Left forelimb (tissue), 1 donor: ENCODE measurements around the gene GSTT4.
"Not testable (repeated sequence)": the region's sequence is repeated elsewhere in the genome, so short reads cannot be mapped to it uniquely, and the experiment has no call there.

Experiments used
- DNase-seq: peaks from one replicate; pipeline ENCODE4 v3.0.0-alpha.2; 2018; ENCODE audit warnings: low spot score

The GSTT4 gene

DNA sequence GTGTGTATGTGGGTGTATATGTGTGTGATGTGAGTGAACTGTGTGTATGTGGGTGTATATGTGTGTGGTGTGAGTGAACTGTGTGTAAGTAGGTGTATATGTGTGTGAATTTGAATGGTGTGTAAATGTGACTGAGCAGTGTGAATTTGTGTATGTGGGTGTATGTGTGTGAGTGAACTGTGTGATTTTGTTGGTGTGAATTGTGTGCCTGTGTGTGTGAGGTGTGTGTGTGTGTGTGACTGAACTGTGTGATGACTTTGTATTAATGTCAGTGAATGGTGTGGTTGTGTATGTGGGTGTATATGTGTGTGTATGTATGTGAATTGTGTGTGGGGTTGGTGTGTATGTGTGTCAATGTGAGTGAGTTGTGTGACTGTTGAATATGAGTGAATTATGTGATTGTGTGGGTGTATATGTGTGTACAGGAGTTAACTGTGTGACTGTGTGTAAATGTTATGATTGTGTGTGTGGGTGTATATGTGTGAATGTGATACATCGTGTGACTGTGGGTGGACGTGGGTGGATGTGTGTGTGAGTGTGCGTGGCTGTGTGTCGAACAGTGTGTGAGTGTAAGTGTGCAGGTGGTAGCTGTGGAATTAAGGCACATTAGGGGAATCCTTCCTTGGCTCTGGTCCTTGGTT is 18.6 kb downstream of the GSTT4 start:
- DNase-seq: not testable (repeated sequence)

DNA sequence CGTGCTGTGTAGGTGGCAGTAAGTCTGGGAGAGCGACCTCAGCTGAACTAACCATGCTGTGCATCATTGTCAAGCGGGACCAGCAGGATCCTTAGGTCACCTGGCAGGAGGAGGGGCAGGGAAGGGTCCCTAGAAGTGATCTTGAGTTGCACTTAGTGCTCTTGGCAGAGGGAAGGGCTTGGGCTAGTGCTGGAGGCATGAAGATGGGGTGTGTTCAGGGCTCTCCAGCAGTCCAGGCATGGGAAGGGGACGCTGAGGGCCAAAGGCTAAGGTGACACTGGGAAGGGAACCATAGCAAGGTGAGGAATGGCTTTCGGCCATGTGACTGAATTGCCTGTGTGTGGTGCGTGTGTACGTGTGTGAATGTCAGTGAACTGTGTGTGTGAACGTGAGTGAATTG is 19.2 kb downstream of the GSTT4 start:
- not testable (repeated sequence) for DNase-seq

DNA sequence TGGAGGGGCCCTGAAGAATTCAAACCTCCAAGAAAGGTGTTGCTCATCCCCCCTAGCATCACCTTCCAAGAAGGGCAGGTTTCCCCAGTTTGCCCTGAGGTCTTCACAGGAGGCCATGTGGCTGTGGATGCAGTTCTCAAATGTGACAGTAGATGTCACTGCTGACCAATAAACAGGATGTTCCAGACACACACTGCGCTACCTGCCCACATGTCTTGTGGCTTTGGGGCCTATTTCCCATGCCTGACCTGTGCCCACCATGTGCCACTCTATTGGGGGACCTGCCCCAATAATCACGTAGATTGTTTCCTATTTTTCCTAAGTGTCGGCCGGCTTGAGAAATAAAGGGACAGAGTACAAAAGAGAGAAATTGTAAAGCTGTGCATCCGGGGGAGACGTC is 20.8 kb downstream of the GSTT4 start:
- DNase-seq: no peak

DNA sequence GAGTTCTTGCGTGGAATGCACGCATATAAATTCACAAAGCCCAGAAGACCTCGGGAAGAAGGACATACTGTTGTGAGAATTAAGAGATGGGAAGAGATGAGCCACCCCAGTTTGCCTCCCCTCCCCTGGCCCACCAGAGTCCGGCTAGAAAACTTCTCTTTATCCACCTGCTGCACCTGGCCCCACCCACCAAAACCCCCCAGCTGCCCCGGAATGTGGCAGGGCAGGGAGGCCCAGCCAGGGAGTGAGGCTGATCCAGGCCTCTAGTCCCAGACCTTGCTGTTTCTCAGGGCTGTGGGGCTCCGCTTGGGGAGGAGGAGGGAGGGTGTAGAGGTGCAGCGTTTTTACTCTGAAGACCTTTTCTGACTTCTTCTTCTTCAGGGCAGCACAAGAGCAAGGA is 24.7 kb downstream of the GSTT4 start:
- not testable (repeated sequence) for DNase-seq

DNA sequence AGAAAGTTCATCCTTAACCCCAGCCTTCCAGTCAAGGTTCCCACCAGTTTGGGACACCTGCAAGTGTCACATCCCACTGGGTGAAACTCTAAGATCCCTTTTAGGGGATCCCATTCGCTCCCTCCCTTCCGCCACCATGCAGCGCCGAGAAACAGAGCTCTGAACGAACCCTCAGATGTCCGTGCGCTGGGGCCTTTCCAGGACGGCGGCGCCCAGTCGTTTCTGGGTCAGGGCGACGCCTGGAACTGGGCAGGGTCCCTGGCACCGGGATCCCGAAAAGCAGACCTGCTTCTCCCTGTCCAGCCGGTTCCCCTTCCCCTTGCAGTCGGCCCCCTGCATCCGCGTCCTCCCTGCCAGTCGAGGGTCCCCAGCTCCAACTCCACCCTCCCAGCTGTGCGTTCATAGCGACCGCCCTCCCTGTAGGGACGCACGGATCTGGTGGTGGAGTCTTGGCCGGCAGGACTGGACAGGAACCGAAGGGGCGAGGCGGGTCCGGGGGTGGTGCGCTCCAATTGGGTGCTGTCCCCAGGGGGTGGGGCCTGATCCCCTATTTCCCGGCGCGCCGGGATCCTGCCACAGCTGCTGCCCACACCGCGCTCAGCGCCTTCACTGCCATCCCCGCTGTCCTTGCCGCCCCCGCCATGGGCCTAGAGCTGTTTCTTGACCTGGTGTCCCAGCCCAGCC is 25.6 kb downstream of the GSTT4 start, which contains the start of gene GSTT2:
Gene GSTT2, plus strand, starts transcription at position 578 of the 684 bp plus-strand sequence.
- DNase-seq: not testable (repeated sequence)

DNA sequence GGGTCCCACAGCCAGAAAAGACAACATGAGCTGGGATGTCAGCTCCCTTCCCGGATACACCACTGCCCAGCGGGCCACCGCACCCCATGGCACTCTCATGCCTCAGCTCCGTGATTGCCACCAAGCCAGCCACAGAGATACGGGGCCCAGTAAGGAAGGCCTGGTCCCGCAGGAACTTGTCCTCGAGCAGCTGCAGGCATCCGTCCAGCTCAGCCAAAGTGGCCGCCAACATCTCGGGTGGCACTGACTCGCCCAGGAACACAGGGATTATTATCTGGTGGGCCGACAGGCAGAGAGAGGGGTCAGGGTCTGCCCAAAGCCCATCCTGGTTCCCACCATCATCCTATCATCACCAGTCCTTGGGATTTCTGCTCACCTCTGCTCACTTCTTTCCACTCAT is 27.9 kb downstream of the GSTT4 start:
- not testable (repeated sequence) for DNase-seq

DNA sequence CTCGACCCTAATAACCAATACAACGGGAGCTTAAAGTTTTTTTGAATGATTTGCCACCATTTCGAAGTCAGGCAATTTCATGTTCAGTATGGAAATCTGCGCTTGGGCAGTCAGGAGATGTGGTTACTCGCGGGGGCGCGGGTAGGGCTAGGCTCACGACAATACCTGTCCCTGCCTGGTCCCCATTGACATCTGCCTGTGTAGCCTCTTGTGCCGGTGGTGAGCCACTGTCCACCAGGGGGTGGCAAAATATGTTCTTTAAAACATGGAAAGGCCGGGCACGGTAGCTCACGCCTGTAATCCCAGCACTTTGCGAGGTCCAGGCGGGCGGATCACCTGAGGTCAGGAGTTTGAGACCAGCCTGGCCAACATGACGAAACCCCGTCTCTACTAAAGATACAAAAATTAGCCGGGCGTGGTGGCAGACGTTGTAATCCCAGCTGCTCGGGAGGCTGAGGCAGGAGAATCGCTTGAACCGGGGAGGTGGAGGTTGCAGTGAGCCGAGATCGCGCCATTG is 30.4 kb downstream of the GSTT4 start:
- not testable (repeated sequence) for DNase-seq

DNA sequence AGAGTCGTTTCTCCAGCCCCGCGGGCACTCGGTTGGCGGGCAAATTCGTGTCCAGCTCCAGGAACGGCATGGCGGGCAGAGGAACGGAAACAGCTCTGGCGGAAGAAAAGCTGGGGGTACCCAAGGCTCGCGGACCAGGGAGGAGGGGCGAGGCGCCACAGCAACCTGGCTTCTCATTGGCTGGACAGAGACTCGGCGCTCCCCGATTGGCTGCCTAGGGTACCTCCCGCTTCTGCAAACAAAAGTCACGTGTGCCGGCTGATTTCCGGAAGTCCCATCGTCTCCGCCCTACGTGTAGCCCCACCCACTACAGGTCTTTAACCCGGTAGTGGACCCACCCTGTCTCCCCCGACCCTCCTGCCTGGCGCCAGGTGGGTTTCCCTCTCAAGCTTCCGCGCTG is 30.9 kb downstream of the GSTT4 start, which contains the start of gene DDT:
Gene DDT, minus strand, starts transcription at position 97 of the 400 bp plus-strand sequence. Its CDS starts 27 bp downstream, at position 70.
- not testable (repeated sequence) for DNase-seq

DNA sequence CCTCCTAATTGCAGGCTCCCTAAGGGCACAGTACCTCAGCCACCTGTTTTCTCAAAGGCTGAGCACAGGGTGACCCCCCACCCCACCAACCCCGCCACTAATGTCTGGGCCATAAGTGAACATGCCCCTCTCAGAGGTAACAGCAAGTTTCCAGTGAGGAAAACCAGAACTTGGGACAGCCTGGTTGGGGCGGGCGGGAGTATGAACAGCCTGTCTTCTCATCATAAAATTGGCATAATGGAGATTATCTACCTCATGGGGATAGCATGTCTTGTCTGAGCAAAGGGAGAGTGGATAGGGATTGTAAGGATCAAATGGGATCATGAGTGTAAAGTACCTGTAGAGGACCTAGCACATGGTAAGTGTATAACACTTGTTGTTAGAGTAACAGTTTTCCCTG is 33.3 kb downstream of the GSTT4 start:
- DNase-seq: not testable (repeated sequence)

DNA sequence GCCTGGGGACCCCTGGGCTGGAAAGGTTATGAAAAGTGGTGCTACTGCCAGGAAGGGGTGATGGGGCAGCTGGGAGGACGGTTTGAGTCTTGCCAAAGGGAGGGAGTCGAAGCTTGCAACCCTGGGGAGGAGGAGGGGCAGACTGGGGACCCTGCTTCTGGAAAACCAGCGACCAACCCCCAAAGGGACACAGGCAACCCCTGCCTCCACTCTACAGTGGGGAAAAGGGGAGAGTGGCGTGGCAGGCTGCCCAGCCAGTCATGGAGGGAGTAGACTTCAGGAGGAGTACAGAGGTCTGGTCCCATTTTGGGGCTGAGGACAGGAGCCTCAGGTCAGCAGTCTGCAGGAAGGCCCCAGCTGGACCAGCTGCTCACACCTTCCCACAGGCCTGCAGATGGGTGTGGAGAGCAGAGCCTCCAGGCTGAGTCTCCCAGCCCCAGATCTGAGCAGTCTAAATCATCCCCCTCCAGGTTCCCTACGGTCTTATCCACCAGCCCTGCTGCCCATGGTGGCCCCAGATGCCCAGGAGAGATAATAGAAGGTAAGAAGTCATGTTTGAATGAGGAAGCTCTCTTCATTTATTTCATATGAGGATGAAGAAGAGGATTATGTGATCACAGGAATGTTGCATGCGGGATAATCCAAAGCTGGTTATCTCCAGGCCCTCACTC is 34.3 kb downstream of the GSTT4 start:
- no peak for DNase-seq

DNA sequence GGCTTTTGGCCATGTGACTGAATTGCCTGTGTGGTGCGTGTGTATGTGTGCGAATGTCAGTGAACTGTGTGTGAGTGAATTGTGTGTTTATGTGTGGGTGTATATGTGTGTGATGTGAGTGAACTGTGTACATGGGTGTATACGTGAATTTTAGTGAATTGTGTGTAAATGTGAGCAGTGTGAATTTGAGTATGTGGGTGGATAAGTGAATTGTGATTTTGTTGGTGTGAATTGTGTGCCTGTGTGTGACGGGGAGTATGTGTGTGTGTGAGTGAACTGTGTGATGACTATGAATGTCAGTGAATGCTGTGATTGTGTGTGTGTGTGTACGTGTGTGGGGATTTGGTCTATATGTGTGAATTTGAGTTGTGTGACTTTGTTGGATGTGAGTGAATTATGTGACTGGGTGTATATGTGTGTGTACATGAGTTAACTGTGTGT is 35.0 kb downstream of the GSTT4 start:
- DNase-seq: no peak

DNA sequence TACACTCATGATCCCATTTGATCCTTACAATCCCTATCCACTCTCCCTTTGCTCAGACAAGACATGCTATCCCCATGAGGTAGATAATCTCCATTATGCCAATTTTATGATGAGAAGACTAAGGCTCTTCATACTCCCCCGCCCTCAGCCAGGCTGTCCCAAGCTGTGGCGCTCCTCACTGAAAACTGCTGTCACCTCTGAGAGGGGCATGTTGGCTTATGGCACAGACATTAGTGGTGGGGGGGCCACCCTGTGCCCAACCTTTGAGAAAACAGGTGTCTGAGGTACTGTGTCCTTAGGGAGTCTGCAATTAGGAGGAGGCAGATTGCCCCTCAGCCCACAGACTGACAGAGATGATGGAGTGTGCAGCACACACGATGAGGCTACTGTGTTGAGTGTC is 36.2 kb downstream of the GSTT4 start:
- no peak for DNase-seq

DNA sequence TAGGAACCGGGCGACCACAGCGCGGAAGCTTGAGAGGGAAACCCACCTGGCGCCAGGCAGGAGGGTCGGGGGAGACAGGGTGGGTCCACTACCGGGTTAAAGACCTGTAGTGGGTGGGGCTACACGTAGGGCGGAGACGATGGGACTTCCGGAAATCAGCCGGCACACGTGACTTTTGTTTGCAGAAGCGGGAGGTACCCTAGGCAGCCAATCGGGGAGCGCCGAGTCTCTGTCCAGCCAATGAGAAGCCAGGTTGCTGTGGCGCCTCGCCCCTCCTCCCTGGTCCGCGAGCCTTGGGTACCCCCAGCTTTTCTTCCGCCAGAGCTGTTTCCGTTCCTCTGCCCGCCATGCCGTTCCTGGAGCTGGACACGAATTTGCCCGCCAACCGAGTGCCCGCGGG is 38.7 kb downstream of the GSTT4 start, which contains the start of gene DDTL:
Gene DDTL, plus strand, starts transcription at position 321 of the 400 bp plus-strand sequence. Its CDS starts 27 bp downstream, at position 348.
- DNase-seq: not testable (repeated sequence)

DNA sequence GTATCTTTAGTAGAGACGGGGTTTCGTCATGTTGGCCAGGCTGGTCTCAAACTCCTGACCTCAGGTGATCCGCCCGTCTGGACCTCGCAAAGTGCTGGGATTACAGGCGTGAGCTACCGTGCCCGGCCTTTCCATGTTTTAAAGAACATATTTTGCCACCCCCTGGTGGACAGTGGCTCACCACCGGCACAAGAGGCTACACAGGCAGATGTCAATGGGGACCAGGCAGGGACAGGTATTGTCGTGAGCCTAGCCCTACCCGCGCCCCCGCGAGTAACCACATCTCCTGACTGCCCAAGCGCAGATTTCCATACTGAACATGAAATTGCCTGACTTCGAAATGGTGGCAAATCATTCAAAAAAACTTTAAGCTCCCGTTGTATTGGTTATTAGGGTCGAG is 39.2 kb downstream of the GSTT4 start:
- not testable (repeated sequence) for DNase-seq

DNA sequence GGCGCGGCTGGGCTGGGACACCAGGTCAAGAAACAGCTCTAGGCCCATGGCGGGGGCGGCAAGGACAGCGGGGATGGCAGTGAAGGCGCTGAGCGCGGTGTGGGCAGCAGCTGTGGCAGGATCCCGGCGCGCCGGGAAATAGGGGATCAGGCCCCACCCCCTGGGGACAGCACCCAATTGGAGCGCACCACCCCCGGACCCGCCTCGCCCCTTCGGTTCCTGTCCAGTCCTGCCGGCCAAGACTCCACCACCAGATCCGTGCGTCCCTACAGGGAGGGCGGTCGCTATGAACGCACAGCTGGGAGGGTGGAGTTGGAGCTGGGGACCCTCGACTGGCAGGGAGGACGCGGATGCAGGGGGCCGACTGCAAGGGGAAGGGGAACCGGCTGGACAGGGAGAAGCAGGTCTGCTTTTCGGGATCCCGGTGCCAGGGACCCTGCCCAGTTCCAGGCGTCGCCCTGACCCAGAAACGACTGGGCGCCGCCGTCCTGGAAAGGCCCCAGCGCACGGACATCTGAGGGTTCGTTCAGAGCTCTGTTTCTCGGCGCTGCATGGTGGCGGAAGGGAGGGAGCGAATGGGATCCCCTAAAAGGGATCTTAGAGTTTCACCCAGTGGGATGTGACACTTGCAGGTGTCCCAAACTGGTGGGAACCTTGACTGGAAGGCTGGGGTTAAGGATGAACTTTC is 44.0 kb downstream of the GSTT4 start, which contains the start of gene GSTT2B:
Gene GSTT2B, minus strand, starts transcription at position 112 of the 688 bp plus-strand sequence. Its CDS starts 64 bp downstream, at position 48.
- not testable (repeated sequence) for DNase-seq

DNA sequence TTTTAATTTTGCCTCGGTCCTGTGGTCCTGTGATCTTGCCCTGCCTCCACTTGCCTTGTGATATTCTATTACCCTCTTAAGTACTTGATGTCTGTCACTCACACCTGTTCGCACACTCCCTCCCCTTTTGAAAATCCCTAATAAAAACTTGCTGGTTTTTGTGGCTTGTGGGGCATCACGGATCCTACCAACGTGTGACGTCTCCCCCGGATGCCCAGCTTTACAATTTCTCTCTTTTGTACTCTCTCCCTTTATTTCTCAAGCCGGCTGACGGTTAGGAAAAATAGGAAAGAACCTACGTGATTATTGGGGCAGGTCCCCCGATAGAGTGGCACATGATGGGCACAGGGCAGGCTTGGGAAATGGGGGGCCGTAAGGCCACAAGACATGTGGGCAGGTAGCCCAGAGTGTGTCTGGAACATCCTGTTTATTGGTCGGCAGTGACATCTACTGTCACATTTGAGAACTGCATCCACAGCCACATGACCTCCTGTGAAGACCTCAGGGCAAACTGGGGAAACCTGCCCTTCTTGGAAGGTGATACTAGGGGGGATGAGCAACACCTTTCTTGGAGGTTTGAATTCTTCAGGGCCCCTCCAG is 48.9 kb downstream of the GSTT4 start:
- DNase-seq: not testable (repeated sequence)

DNA sequence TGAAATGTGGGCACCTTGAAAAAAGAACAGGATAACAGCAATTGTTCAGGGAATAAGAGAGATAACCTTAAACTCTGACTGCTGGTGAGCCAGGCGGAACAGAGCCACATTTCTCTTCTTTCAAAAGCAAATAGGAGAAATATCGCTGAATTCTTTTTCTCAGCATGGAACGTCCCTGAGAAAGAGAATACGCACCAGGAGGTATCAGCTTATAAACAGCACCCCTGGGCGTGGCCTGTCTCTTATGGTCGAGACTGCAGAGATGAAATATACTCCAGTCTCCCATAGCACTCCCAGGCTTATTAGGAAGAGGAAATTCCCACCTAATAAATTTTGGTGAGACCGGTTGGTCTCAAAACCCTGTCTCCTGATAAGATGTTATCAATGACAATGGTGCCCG is 49.4 kb downstream of the GSTT4 start:
- DNase-seq: not testable (repeated sequence)

DNA sequence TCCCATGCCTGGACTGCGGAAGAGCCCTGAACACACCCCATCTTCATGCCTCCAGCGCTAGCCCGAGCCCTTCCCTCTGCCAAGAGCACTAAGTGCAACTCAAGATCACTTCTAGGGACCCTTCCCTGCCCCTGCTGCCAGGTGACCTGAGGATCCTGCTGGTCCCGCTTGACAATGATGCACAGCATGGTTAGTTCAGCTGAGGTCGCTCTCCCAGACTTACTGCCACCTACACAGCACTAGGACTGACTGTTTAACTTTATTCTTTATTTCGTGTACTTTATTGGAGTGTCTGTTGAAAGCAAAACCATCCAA is 50.3 kb downstream of the GSTT4 start:
- DNase-seq: not testable (repeated sequence)

DNA sequence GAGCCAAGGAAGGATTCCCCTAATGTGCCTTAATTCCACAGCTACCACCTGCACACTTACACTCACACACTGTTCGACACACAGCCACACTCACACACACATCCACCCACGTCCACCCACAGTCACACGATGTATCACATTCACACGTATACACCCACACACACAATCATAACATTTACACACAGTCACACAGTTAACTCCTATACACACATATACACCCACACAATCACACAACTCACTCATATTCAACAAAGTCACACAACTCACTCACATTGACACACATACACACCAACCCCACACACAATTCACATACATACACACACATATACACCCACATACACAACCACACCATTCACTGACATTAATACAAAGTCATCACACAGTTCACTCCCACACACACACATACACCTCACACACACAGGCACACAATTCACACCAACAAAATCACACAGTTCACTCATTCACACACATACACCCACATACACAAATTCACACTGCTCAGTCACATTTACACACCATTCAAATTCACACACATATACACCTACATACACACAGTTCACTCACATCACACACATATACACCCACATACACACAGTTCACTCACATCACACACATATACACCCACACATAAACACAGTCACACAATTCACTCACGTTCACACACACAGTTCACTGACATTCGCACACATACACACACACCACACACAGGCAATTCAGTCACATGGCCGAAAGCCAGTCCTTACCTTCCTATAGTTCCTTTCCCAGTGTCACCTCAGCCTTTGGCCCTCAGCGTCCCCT is 50.9 kb downstream of the GSTT4 start:
- DNase-seq: not testable (repeated sequence)

DNA sequence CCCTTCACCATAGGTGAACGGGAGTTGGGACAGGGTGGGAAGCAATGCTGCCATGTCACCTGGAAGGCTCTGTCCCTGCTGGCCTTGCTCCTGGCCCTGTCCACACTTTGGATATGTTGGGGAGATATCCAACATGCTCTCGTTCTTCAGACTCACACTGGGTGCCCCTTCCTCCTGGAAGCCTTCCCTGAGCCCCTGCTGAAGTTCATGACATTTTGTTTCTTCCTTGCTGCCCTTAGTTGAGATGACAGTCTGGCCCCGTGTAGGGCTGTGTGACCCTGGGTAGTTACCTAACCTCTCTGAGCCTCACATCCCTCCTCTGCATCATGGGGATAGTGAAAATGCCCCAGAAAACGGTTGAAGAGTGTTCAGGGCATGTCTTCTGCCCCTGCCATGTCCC is 51.8 kb downstream of the GSTT4 start:
- DNase-seq: not testable (repeated sequence)
